NCI-H1694 treated with DMSO at 0.1 percent for 48 hours (cell line): ENCODE measurements around the gene KRTAP4-1.
"Not testable (repeated sequence)": the region's sequence is repeated elsewhere in the genome, so short reads cannot be mapped to it uniquely, and the experiment has no call there.

Source experiments
- DNase-seq: peaks from one replicate; lab custom pipeline; 2025; lab: John Stamatoyannopoulos, UW

KRTAP4-1 gene

DNA sequence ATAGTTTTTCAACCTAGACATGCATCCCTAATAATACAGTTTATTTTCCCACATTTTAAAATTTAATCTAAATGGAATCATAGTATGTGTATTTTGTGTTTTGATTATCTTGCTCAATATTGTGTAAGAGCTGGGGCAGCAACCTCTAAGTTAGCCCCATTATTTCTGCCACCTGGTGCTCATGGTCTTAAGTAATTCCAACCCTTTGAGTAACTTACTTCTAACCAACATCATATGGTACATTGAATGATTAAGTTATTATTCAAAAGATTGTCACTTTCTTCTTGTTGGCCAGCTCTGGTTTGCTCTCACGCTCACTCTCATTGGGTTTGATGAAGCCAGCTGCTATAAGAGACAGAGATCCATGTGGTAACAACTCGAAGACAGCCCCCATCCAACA is 12.8 kb downstream of the KRTAP4-1 start:
- no peak for DNase-seq

GRCh38 chr17:41168121-41168520 is 16.6 kb downstream of the KRTAP4-1 start, which contains the start of gene KRTAP4-3:
KRTAP4-3 (minus strand) TSS chr17:41168221; CDS start chr17:41168172, 49 bp downstream.
- no peak for DNase-seq

DNA sequence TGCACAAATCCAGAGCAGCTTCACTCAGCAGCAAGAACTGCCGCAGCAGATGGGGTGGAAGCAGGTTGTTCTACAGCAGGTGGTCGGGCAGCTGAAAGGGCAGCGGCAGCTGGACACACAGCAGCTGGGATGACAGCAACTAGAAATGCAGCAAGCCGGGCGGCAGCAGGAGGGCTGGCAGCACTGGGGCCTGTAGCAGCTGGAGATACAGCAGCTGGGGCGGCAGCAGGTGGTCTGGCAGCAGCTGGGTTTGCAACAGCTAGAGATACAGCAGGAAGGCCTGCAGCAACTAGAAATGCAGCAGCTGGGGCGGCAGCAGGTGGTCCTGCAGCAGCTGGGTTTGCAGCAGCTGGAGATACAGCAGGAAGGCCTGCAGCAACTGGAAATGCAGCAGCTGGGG is 17.1 kb downstream of the KRTAP4-1 start:
- no peak for DNase-seq

DNA sequence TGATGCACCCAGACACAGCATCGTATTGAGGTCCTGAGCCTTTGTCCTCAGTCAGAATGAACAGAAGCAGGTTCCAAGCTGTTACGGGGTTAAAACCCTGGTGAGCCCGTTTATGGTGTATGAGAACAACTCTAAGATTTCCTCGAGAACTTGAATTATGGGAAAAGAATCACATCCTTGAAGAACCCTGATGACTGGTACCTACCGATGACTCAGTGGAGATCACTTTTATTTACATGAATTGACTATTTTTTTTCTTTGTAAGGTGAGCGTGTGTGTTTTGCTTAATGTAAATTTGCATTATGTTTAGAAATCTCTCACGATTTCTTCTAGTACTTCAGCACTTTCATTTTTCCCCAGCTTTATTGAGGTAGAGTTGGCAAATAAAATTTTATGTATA is 20.9 kb downstream of the KRTAP4-1 start:
- no peak for DNase-seq

DNA sequence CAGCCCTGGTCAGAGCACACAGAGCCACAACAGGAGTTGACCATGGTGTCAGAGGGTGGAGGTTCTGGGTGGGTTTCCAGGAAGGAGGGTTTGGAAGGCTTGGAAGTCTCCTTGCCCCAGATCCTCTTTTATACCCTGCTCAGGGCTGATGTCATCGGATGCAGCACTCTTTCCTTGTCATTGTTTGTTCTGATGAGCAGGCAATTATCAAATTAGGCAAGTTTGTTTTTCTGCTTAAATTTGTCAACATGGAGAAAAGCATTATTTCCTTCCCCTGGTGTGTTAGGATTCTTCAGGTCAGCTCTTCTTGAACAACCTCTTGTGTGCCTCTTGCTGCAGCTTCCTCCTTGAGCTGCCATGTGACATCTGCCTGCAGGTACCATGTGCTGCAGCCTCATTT is 24.1 kb downstream of the KRTAP4-1 start, which contains the start of gene KRTAP4-4:
KRTAP4-4 (minus strand) TSS at position 101 of the 400 bp plus-strand sequence; CDS start at position 44, 57 bp downstream.
- DNase-seq: no peak

DNA sequence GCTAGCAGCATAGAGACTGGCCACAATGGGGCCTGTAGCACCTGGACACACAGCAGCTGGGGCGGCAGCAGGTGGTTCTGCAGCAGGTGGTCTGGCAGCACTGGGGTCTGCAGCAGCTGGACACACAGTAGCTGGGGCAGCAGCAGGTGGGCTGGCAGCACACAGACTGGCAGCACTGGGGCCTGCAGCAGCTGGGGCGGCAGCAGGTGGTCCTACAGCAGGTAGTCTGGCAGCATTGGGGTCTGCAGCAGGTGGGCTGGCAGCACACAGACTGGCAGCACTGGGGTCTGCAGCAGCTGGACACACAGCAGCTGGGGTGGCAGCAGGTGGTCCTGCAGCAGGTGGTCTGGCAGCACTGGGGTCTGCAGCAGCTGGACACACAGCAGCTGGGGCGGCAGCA is 24.5 kb downstream of the KRTAP4-1 start:
- not testable (repeated sequence) for DNase-seq

- DNase-seq: no peak
Observed at GRCh38 chr17:41153856-41154255, 30.9 kb downstream of the KRTAP4-1 start.

DNA sequence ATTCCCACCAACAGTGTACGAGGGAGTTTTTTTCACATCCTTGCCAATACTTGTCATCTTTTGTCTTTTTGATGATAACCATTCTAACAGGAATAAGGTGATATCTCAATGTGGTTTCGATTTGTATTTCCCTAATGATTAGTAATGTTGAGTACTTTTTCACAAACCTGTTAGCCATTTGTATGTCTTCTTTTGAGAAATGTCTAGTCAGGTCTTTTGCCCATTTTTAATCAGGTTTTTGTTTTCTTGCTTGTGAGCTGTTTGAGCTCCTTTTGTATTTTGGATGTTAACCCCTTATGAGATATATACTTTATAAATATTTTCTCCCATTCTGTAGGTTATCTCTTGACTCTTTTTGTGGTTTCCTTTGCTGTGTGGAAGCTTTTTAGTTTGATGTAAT is 33.2 kb downstream of the KRTAP4-1 start:
- DNase-seq: no peak

DNA sequence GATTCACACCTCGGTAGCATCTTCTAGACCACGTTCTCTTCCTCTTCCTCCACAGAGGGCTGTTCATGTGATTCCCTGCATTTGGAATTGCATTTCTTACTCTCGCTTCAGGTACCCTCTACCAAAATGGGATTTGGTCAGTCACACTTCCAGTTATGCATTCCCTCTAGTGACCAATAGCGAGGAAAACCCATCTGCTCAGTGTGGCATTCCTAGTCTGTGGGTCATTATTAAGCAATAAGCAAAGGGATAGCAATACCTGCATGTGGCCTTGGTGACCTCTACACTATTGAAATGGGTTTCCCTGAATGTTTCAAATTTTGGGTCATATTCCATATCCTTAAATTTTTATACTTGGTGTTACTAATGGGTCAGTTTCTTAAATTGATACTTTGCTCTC is 34.7 kb downstream of the KRTAP4-1 start:
- no peak for DNase-seq

- DNase-seq: no peak
Observed at GRCh38 chr17:41149652-41149985, 35.1 kb downstream of the KRTAP4-1 start, which contains the start of gene KRTAP4-5. KRTAP4-5 (minus strand) TSS chr17:41149825; CDS start chr17:41149767, 58 bp downstream.

- not testable (repeated sequence) for DNase-seq
Observed at GRCh38 chr17:41148971-41149651, 35.6 kb downstream of the KRTAP4-1 start.

DNA sequence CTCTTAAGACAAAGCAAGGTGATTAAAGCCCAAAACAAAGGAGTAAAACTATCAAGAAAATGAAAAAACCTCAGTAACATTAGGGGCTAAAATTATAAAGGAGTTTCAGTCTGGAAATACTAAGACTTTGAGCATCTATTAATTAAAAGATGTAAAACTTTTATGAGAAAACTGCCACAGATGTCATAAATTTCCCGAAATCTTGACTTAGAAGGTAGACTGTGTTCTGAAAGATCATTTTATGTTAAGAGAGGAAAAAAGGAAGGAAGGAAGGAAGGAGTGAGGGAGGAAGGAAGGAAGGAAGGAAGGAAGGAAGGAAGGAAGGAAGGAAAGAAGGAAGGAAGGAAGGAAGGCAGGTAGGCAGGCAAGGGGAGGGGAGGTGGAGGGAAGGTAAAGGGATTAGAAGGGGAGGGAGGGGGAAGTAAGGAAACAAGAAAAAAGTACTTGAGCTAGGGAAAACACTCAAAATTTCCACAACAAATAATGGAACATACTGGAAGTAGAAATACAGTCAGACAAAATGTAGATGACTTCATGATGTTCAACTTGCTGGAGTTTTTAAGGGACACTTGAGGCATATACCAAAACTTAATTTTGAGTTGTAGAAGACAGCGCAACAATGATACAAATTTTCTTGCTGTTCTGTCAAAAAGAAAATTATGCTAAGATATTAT is 37.0 kb downstream of the KRTAP4-1 start:
- DNase-seq: no peak

GRCh38 chr17:41145261-41145660 is 39.5 kb downstream of the KRTAP4-1 start:
- no peak for DNase-seq

DNA sequence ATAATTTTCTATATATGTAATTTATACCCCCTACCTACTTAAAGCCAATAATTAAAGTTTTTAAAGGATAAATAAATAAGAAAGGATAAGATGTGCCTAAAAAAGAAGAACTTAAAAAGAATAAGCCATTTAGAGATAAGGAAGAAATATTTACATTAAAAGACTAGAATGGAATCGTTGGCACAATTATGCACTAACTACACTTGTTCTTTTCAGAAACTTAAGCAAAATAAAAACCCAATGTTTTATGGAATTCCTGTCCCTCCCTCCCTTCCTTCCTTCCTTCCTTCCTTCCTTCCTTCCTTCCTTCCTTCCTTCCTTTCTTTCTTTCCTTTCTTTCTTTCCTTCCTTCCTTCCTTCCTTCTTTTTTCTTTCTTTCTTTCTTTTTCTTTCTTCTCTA is 39.9 kb downstream of the KRTAP4-1 start:
- DNase-seq: no peak

DNA sequence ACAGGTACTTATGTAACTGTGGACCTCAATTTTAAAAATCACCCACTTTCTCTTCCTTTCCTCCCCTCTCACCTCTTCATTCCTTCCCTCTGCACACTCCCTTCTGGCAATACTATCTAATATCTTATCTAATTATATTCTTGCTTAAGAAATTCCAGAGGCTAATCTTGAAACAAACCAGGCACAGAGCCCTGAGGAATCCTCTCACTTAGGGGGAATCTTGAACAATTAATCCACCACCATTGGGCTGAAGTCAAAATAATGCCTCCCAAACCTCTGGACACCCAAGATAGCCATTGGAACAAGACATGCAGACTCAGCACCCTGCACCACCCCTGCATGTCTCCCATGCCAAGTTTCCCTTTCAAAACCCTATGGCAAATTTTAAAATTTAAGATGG is 43.4 kb downstream of the KRTAP4-1 start:
- DNase-seq: no peak

DNA sequence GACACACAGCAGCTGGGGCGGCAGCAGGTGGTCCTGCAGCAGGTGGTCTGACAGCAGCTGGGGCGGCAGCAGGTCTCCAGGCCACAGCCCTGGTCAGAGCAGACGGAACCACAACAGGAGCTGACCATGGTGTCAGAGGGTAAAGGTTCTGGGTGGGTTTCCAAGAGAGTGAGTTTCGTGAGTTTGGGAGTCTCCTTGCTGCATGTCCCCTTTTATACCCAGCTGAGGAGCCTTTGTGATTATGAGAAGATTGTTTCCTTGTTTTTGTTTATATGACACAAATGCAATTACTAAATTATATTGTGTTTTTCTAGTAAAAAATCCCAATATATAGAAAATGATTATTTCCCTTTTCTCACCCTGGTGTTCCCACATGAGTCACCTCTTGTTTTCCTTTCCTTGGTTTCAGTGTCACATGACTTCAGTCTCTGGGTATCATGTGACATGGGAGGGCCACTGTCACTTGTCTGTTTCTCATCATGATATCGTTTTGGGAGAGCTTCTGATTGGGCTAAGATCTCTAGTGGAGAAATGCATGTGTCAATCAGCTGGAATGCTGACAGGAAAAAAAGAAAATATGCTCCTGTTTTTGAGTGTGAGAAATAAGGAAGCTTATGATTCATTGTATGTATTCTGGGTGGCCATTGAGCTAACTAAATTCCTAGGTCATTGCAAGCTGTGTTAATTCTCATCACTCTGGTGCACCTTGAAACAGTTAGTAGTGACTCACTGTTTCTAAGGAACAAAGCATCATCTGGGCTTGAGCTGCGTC is 44.2 kb downstream of the KRTAP4-1 start, which contains the start of gene KRTAP4-6:
KRTAP4-6 (minus strand) TSS at position 185 of the 772 bp plus-strand sequence; CDS start at position 128, 57 bp downstream.
- no peak for DNase-seq

DNA sequence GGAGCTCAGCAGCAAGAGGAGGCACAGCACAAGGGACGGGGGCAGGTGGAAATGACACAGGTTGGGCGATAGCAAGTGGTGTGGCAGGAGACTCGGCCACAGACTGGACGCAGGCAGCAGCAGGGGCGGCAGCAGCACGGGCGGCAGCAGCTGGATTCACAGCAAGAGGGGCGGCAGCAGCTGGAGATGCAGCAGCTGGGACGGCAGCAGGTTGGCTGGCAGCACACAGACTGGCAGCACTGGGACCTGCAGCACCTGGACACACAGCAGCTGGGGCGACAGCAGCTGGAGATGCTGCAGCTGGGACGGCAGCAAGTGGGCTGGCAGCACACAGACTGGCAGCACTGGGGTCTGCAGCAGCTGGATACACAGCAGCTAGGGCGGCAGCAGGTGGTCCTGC is 44.8 kb downstream of the KRTAP4-1 start:
- not testable (repeated sequence) for DNase-seq
